H1 (cell line): Measurements from ENCODE around the gene LIN28B. TPM values are rescaled to one million over a fixed set of nuclear protein-coding genes. Genes with fewer than 3 reads are reported as not detected.

Experiments
- CTCF ChIA-PET: fragments of 300-600 bp; sonication (Branson Sonifier 250); formaldehyde crosslinking; loops from one replicate; lab custom pipeline; 2021; ENCODE audit not compliant: partially characterized antibody; lab: Charles Lee
- POLR2A ChIA-PET: fragments of 300-600 bp; sonication (Branson Sonifier 250); formaldehyde crosslinking; loops from one replicate; lab custom pipeline; 2021; ENCODE audit warnings: inconsistent platforms; ENCODE audit not compliant: partially characterized antibody; lab: Charles Lee
- DNase-seq, 2 experiments: peaks; one replicate each; pipeline versions ENCODE4 v3.0.0 to v3.0.0-alpha.2; 2010 to 2022; ENCODE audit warnings: low spot score in 2 of 2, low read depth in 1 of 2, mixed read lengths in 1 of 2
- FAIRE-seq: peaks from 2 replicates; lab custom pipeline; 2011; peaks lifted over from hg19 to GRCh38; lab: Jason Lieb, UNC
- H2AFZ ChIP-seq: 2 replicates; pipeline ENCODE4 v1.8.1; 2012; ENCODE audit warnings: low read length, inconsistent platforms
- H2AK5ac ChIP-seq: 2 replicates; pipeline ENCODE4 v1.6.1; 2013; ENCODE audit warnings: low read depth, low read length
- H2BK120ac ChIP-seq: replicated peaks from 2 replicates; pipeline ENCODE3; 2013; ENCODE audit warnings: low read depth, low read length, inconsistent platforms
- H2BK12ac ChIP-seq: 2 replicates; pipeline ENCODE4 v1.6.1; 2013; ENCODE audit warnings: low read depth, low read length
- H2BK15ac ChIP-seq: 2 replicates; pipeline ENCODE4 v1.6.1; 2013; ENCODE audit warnings: low read length
- H2BK20ac ChIP-seq: 2 replicates; pipeline ENCODE4 v1.6.1; 2013; ENCODE audit warnings: low read length
- H2BK5ac ChIP-seq: 2 replicates; pipeline ENCODE4 v1.6.1; 2013; ENCODE audit warnings: low read depth, low read length
- H3K14ac ChIP-seq: 2 replicates; pipeline ENCODE4 v1.6.1; 2013; ENCODE audit warnings: inconsistent platforms; ENCODE audit not compliant: insufficient read length
- H3K18ac ChIP-seq: 2 replicates; pipeline ENCODE4 v1.6.1; 2013; ENCODE audit warnings: low read length; ENCODE audit errors: extremely low read depth
- H3K23ac ChIP-seq: 2 replicates; pipeline ENCODE4 v1.6.1; 2013; ENCODE audit warnings: inconsistent platforms; ENCODE audit not compliant: insufficient read length
- H3K23me2 ChIP-seq: 2 replicates; pipeline ENCODE4 v1.6.1; 2013; ENCODE audit warnings: low read depth, low read length
- H3K27ac ChIP-seq: 2 replicates; pipeline ENCODE4 v1.6.1; 2011; ENCODE audit warnings: low read depth, low read length, inconsistent platforms
- H3K27me3 ChIP-seq, 4 experiments: replicated peaks in 1 of 4; 1 replicate in 1 of 4; 2 replicates in 3 of 4; pipeline versions ENCODE4 v1.6.1 to v1.8.1; 2011 to 2013; ENCODE audit warnings: low read length in 3 of 4, mild to moderate bottlenecking in 3 of 4, inconsistent platforms in 2 of 4, mixed read lengths in 2 of 4, moderate library complexity in 1 of 4; ENCODE audit not compliant: control insufficient read depth in 3 of 4, insufficient read depth in 3 of 4; ENCODE audit errors: extremely low read depth in 1 of 4
- H3K36me3 ChIP-seq, 4 experiments: 2 replicates each; pipeline versions ENCODE4 v1.6.1 to v1.8.1; 2011 to 2013; ENCODE audit warnings: mild to moderate bottlenecking in 4 of 4, low read length in 3 of 4, moderate library complexity in 2 of 4, control low read depth in 1 of 4, inconsistent platforms in 1 of 4; ENCODE audit not compliant: insufficient read depth in 4 of 4, control insufficient read depth in 2 of 4
- H3K4ac ChIP-seq: replicated peaks from 2 replicates; pipeline ENCODE3; 2013; ENCODE audit warnings: low read length, low read depth, mixed read lengths, inconsistent platforms; ENCODE audit not compliant: insufficient read length
- H3K4me1 ChIP-seq, 4 experiments: replicated peaks in 1 of 4; 1 replicate in 1 of 4; 2 replicates in 3 of 4; pipeline versions ENCODE4 v1.6.1 to v1.8.1; 2011 to 2013; ENCODE audit warnings: low read length in 3 of 4, inconsistent platforms in 2 of 4, mixed read lengths in 1 of 4; ENCODE audit not compliant: insufficient read depth in 4 of 4, control insufficient read depth in 3 of 4
- H3K4me2 ChIP-seq, 2 experiments: 2 replicates each; pipeline versions ENCODE4 v1.6.1 to v1.8.1; 2011 to 2013; ENCODE audit warnings: low read depth in 2 of 2, low read length in 2 of 2, control low read depth in 1 of 2, inconsistent platforms in 1 of 2, mild to moderate bottlenecking in 1 of 2; ENCODE audit not compliant: insufficient read depth in 1 of 2
- H3K4me3 ChIP-seq, 4 experiments: fragments of 200-600, 300-600 bp in 1 of 4; sonication (generic), shearing (Covaris generic), sonication (Bioruptor Twin) in 1 of 4; 2 replicates each; pipeline versions ENCODE4 v1.5.1 to v1.8.1; 2011 to 2016; ENCODE audit warnings: low read length in 4 of 4, low read depth in 3 of 4, control low read depth in 2 of 4, inconsistent platforms in 2 of 4, mild to moderate bottlenecking in 2 of 4, mixed read lengths in 1 of 4, moderate library complexity in 1 of 4; ENCODE audit not compliant: insufficient read depth in 2 of 4; ENCODE audit errors: extremely low read depth in 1 of 4
- H3K56ac ChIP-seq: replicated peaks from 2 replicates; pipeline ENCODE3; 2013; ENCODE audit warnings: low read depth, mild to moderate bottlenecking, mixed read lengths, low read length, inconsistent platforms; ENCODE audit not compliant: insufficient read length
- H3K79me1 ChIP-seq: 2 replicates; pipeline ENCODE4 v1.6.1; 2013; ENCODE audit warnings: low read depth, low read length, control low read depth
- H3K79me2 ChIP-seq, 2 experiments: 2 replicates each; pipeline versions ENCODE4 v1.6.1 to v1.8.1; 2012 to 2013; ENCODE audit warnings: low read length in 2 of 2, mild to moderate bottlenecking in 2 of 2, inconsistent platforms in 1 of 2; ENCODE audit not compliant: insufficient read depth in 2 of 2, control insufficient read depth in 1 of 2
- H3K9ac ChIP-seq, 4 experiments: replicated peaks in 1 of 4; 1 replicate in 1 of 4; 2 replicates in 3 of 4; pipeline versions ENCODE4 v1.6.1 to v1.8.1; 2011 to 2013; ENCODE audit warnings: low read depth in 3 of 4, low read length in 3 of 4, control low read depth in 2 of 4, mild to moderate bottlenecking in 2 of 4, moderate library complexity in 2 of 4, inconsistent platforms in 1 of 4; ENCODE audit errors: extremely low read depth in 1 of 4
- H3K9me3 ChIP-seq, 2 experiments: 2 replicates each; pipeline versions ENCODE4 v1.6.1 to v1.8.1; 2012 to 2013; ENCODE audit warnings: mild to moderate bottlenecking in 2 of 2, moderate library complexity in 2 of 2, control low read depth in 1 of 2, inconsistent platforms in 1 of 2, low read depth in 1 of 2, low read length in 1 of 2, mixed read lengths in 1 of 2; ENCODE audit not compliant: insufficient read depth in 2 of 2
- H4K20me1 ChIP-seq, 2 experiments: replicated peaks in 1 of 2; 2 replicates each; pipeline versions ENCODE3 to v1.8.1; 2011 to 2013; ENCODE audit warnings: inconsistent platforms in 2 of 2, low read length in 2 of 2, mild to moderate bottlenecking in 1 of 2; ENCODE audit not compliant: insufficient read depth in 2 of 2, control insufficient read depth in 1 of 2
- H4K5ac ChIP-seq: 2 replicates; pipeline ENCODE4 v1.6.1; 2013; ENCODE audit warnings: low read length, low read depth, mixed read lengths, inconsistent platforms; ENCODE audit not compliant: insufficient read length
- H4K8ac ChIP-seq: 2 replicates; pipeline ENCODE4 v1.8.0; 2013; ENCODE audit warnings: mild to moderate bottlenecking, moderate library complexity, low read length, inconsistent platforms; ENCODE audit not compliant: insufficient read depth; ENCODE audit errors: extremely low read depth
- H4K91ac ChIP-seq: replicated peaks from 2 replicates; pipeline ENCODE3; 2013; ENCODE audit warnings: low read length, mixed read lengths, inconsistent platforms; ENCODE audit not compliant: insufficient read length
- ASH2L ChIP-seq: fragments of 200-600, 300-600 bp; sonication (generic); IDR thresholded peaks from one replicate; pipeline ENCODE4 v1.7.1; 2017; ENCODE audit warnings: low read length
- CEBPB ChIP-seq: IDR thresholded peaks from 2 replicates; pipeline ENCODE4 v1.6.1; 2012; ENCODE audit warnings: low read depth, low read length
- CREB1 ChIP-seq: IDR thresholded peaks from 2 replicates; pipeline ENCODE4 v1.6.1; 2012; ENCODE audit warnings: inconsistent platforms
- CTBP2 ChIP-seq: IDR thresholded peaks from 2 replicates; pipeline ENCODE4 v1.7.0; 2011; ENCODE audit warnings: borderline replicate concordance, mild to moderate bottlenecking, moderate library complexity, mixed read lengths, low read length; ENCODE audit not compliant: insufficient read depth, insufficient read length
- POLR2AphosphoS5 ChIP-seq: IDR thresholded peaks from 2 replicates; pipeline ENCODE4 v1.6.1; 2011; ENCODE audit warnings: low read depth, low read length
- RBBP5 ChIP-seq: IDR thresholded peaks from 2 replicates; pipeline ENCODE4 v1.7.1; 2012; ENCODE audit warnings: low read depth, mild to moderate bottlenecking, inconsistent platforms, low read length, moderate library complexity, borderline replicate concordance
- SIN3A ChIP-seq, 2 experiments: IDR thresholded peaks in 1 of 2; conservative IDR thresholded peaks in 1 of 2; 2 replicates each; pipeline ENCODE4 v1.6.1; 2011 to 2012; ENCODE audit warnings: low read length in 2 of 2, improper control_type of control experiment in 1 of 2, low read depth in 1 of 2, mild to moderate bottlenecking in 1 of 2
- SUZ12 ChIP-seq: fragments of 200-600 bp; sonication (generic); IDR thresholded peaks from 2 replicates; pipeline ENCODE4 v1.6.1; 2012; ENCODE audit warnings: mild to moderate bottlenecking, inconsistent platforms, low read length, moderate library complexity, mixed read lengths
- WGBS, 2 experiments: shearing (Covaris generic) in 1 of 2; methylation state at CpG; one replicate each; pipeline versions ENCODE4 v1.1.6 to v1.1.7; 2013 to 2015; ENCODE audit warnings: low lambda C conversion rate in 2 of 2, mixed read lengths in 2 of 2, inconsistent platforms in 1 of 2, low coverage in 1 of 2, missing lambda C conversion rate in 1 of 2; ENCODE audit not compliant: insufficient replicate concordance in 2 of 2, insufficient coverage in 1 of 2, insufficient read length in 1 of 2; ENCODE audit errors: extremely low coverage in 1 of 2, missing lambda C conversion rate in 1 of 2; 5-methylcytosine and 5-hydroxymethylcytosine counted together
- polyA plus RNA-seq, 7 experiments: library from polyadenylated mRNA; depleted of rRNA in 3 of 7; stranded (reverse) in 5 of 7; unstranded in 2 of 7; fragments of >200 nt in 5 of 7; fragments of 200-250 nt in 2 of 7; gene quantifications; 1 replicate in 5 of 7; 2 replicates in 1 of 7; 4 replicates in 1 of 7; pipeline versions ENCODE4 v1.2.1 to v1.2.3, GENCODE V29; 2011 to 2013; ENCODE audit warnings: missing spikeins in 2 of 7, mixed read lengths in 2 of 7
- total RNA-seq: library from RNA; stranded (reverse); fragmentation: NEBNext Ultra II Directional; extraction: Animal tissue kit (Norgen Biotek cat#: 25700); gene quantifications from 2 replicates; pipeline ENCODE4 v1.2.1, GENCODE V29; 2021
- TF ChIP-seq, protein P1 (sequence below), 3 experiments: IDR thresholded peaks; 1 replicate in 2 of 3; 2 replicates in 1 of 3; pipeline versions ENCODE4 v1.5.1 to v1.6.1; 2011; ENCODE audit warnings: low read length in 3 of 3, mild to moderate bottlenecking in 3 of 3, inconsistent platforms in 2 of 3, low read depth in 1 of 3, moderate library complexity in 1 of 3; ENCODE audit not compliant: insufficient read depth in 1 of 3; ENCODE audit errors: control extremely low read depth in 1 of 3

Gene LIN28B
- total and polyA plus RNA-seq, 2 of the 8 experiments (the other 6 are each of a cell fraction or from before 2014, with no cell fraction given) = 27.4 to 94.7 TPM

DNA sequence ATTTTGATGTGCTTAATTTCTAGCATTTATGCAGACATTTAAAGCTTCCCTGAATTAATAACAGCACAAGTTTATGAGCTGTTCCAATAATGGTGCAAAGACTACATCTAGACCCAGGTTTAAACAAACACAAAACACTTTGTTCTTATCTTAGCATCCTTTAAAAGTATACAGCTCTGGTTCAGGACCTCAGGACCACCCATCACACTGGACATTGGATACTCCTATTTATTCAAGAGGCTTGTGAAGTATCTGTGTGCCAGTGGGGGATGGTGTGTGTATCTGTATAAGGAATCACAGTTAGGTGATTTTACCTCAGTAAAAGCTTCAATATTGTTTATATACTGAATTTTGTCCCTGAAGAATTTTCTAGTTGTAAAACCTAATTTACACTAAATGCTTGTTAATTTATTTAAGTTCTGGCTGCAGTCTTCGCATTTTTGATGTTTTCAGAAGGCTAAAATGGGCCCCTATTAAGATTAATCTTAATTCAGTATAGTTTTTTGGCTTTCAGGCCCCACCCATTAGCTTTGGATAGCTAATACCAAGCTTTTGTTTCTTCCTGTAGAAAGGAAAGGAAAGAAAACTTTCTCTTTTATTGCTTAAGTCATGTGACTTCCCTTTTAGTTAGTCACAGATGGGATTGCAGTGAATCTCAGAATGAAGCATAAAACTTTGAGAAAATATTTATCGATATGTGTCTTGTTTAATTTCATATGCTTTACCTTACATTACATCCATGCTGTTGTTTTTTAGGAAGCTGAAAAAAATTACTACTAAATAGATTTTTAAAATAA, 13.1 kb downstream of the LIN28B start:
- Histone ChIP-seq H3K56ac (no peak overlapping the region), H2BK20ac (no peak overlapping the region), H3K4me1 (peaks cover 0 to 11% (median 5%) of the 10 kb centered on the region in 4 experiments; a peak in 5 of 7 replicates), H2BK12ac (no peak overlapping the region), H3K4me2 (no peak overlapping the region; a peak in 1 of 4 replicates), H3K79me1 (peaks cover 4% of the 10 kb centered on the region; the same call in 1 of the 2 replicates), H2BK5ac (no peak overlapping the region), H3K23me2 (no peaks in the 10 kb centered on the region), H2AK5ac (no peak overlapping the region), H3K79me2 (peaks cover 3 to 94% of the 10 kb centered on the region in 2 experiments; a peak in 3 of 4 replicates), H2AFZ (no peak overlapping the region), H3K18ac (no peak overlapping the region; the same call in 1 of the 2 replicates), H3K9me3 (no peaks in the 10 kb centered on the region), H2BK15ac (no peak overlapping the region), H3K14ac (no peak overlapping the region), H4K20me1 (no peaks in the 10 kb centered on the region), H4K5ac (peak overlapping the region; percentile 60), H3K4ac (no peak overlapping the region), H3K4me3 (peak overlapping the region in 1 of 4 experiments; percentile 21; a peak in 1 of 8 replicates), H3K23ac (no peak overlapping the region), H3K27me3 (no peaks in the 10 kb centered on the region), H2BK120ac (peak overlapping the region; percentile 30), H3K36me3 (peaks cover 0 to 5% (median 1%) of the 10 kb centered on the region in 4 experiments; a peak in 2 of 8 replicates), H3K27ac (no peak overlapping the region), H4K91ac (no peak overlapping the region), H3K9ac (no peak overlapping the region), H4K8ac (no peak overlapping the region)
- DNase-seq = no peak
- WGBS, 2 experiments = 63% methylated on average over 2 of the region's 2 CpGs; no CpG with 5 or more reads in 1 of the 2 experiments
- ChIA-PET POLR2A (interaction anchor here (0.7 to 8.6 kb wide), 10 partner anchors 12 to 100 kb away, joined by 3 to 235 read pairs (median 4); partner anchors contain the start of gene LIN28B), CTCF (interaction anchor here (0.9 to 3.2 kb wide), 5 partner anchors 12 to 180 kb away, joined by 3 to 11 read pairs (median 3); no protein-coding TSS in a partner anchor)
- peak; percentile 79 for FAIRE-seq
- TF ChIP-seq, protein P1, sequence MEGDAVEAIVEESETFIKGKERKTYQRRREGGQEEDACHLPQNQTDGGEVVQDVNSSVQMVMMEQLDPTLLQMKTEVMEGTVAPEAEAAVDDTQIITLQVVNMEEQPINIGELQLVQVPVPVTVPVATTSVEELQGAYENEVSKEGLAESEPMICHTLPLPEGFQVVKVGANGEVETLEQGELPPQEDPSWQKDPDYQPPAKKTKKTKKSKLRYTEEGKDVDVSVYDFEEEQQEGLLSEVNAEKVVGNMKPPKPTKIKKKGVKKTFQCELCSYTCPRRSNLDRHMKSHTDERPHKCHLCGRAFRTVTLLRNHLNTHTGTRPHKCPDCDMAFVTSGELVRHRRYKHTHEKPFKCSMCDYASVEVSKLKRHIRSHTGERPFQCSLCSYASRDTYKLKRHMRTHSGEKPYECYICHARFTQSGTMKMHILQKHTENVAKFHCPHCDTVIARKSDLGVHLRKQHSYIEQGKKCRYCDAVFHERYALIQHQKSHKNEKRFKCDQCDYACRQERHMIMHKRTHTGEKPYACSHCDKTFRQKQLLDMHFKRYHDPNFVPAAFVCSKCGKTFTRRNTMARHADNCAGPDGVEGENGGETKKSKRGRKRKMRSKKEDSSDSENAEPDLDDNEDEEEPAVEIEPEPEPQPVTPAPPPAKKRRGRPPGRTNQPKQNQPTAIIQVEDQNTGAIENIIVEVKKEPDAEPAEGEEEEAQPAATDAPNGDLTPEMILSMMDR (IDR thresholded peaks at IDR 0.05; ENCODE audit: control extremely low read depth in 1 of 3, insufficient read depth in 1 of 3, low read depth in 1 of 3, low read length in 3 of 3) = no peak
- TF ChIP-seq ASH2L (no peak), SUZ12 (no peak), POLR2AphosphoS5 (no peak), CEBPB (no peak), RBBP5 (no peak), CREB1 (no peak), SIN3A (conservative IDR thresholded peaks at IDR 0.05 in 1 of 2, IDR thresholded peaks at IDR 0.05 in 1 of 2; ENCODE audit: low read depth in 1 of 2, low read length in 2 of 2) (no peak), CTBP2 (no peak)
